Left renal cortex interstitium (tissue), 4 donors: ENCODE results near the gene ADCY5. TPM values are rescaled to one million over a fixed set of nuclear protein-coding genes. Genes with fewer than 3 reads are reported as not detected.

ENCODE experiments used
- DNase-seq, 4 donors: peaks; one replicate each; pipeline ENCODE4 v3.0.0-alpha.2; 2013; ENCODE audit warnings: low read depth in 4 of 4, low spot score in 2 of 4, missing footprints in 1 of 4
- polyA plus RNA-seq, 4 donors: library from polyadenylated mRNA; unstranded; fragments of 120-200 nt; gene quantifications; one replicate each; pipeline ENCODE4 v1.2.1, GENCODE V29; 2013; ENCODE audit not compliant: insufficient read length in 4 of 4

ADCY5 gene
- polyA plus RNA-seq, 4 donors = 10.4 to 14.7 (median 13.0) TPM

GRCh38 chr3:123390865-123391600 lies 57.9 kb downstream of the ADCY5 start:
- no peak for DNase-seq

- DNase-seq = no peak
Measured at GRCh38 chr3:123389628-123389918, 59.3 kb downstream of the ADCY5 start.

DNA sequence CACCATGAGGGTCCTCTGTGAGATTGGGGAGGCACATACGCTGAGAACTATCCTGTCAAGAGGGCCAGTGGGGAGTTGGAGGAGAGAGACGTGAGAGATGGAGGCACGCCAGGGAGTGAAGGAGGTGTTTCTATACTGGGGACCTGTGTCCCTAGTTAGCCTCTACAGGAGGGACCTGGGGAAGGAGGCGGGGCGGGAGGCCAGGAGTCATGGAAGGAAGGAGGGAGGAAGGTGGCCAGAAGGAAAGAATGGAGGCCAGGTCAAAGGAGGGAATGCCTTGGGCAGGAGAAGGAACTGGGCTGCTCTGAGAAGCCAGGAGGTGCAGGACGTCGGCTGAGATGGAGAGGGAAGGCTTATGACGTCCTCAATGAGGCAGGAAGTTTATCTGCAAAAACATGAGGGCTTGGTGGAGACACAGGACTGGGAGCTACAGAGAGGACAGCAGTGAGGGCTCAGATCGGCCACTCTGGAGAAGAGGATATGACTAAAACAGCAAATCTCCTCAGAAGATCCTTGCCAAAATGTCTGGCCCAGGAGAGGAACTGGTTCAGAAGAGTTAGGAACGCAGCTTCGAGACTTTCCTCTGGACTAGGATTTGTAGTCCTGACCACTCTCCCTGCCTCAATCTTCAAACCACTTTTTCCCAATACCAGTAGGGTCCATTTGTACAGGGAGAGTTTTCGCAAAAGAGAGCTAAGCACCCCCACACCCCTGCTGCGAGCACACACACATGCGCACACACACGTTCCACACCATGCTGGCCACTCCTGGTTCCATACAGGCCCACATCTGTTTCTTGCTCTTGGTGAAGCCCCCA lies 59.9 kb downstream of the ADCY5 start:
- DNase-seq = no peak

DNA sequence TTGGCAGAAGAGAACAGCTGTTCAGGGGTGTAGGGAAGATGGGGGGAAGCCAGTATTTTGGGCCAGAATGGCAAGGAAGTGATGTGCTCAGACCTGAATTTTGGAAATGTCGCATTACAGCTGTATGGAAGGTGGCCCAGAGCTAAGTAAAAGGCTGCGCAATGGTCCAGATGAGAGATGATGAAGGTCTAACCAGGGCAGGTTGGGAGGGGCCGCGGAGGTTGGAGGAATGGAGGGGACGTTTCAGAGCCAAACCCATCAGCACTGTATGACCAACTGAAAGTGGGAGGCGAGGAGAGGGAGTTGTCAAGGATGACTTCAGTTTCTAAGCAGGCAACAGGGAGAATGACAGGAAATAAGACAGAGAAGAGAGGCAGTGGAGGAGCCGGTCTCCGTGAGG lies 60.8 kb downstream of the ADCY5 start:
- no peak for DNase-seq

- no peak for DNase-seq
Measured at GRCh38 chr3:123387532-123387931, 61.4 kb downstream of the ADCY5 start.

GRCh38 chr3:123386477-123387040 lies 62.3 kb downstream of the ADCY5 start:
- peak in 2 of 4 donors; percentile 66 to 69 for DNase-seq

DNA sequence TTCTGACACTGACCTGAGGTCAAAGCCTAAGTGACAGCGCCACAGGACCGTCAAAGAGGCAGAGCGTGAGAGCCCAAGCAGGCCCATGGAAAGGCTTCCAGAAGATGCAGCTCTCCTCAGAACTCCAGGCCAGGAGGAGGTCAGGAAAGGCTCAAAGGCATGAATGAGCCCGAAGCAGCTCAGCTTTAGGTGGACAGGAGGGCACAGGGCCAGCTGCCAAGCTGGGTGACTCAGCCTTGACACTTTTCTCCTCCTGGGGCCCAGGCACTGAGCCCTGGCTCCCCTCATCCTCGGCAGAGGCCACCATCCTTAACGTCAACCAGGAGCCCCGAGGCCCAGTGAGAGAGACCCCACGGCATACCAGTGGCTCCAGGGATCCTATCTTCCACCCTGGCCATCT lies 62.9 kb downstream of the ADCY5 start:
- no peak for DNase-seq

DNA sequence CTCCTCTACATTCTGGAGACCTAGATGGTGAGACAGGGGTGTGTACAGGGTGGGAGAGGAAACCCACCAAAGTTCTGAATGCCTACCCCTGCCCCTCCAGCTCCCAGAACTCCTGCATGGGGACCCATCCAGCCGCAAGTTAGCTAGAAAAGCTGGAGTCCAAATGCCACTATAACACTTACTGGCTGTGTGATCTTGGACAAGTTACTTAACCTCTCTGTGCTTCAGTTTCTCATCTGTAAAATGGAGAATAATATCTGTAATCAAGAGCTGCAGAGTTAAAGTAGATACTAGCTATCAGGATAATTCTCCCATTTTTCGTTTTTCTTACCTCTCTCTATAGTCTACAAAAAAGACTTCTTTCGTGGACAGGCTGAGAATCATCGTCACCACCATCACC lies 63.4 kb downstream of the ADCY5 start:
- DNase-seq = no peak

DNA sequence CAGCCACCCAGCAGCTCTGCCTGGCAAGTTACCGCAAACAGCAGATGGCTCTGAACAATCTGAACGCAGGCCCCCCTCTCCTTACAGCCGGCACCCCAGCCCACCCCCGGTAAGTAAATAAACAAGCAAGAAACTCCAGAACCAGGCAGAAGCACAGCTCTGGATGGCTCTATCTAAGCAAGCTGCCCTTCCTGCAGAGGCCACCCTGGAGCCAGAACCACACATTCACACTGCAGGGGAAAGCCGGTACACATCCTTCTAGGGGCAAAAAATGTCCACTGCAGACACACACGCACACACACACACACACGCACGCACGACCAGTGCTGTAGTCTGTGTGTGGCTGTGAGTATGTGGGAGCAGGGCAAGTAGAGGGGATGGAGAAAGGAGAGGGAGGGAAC lies 63.9 kb downstream of the ADCY5 start:
- DNase-seq = no peak

- no peak for DNase-seq
Measured at GRCh38 chr3:123384256-123384655, 64.6 kb downstream of the ADCY5 start.

DNA sequence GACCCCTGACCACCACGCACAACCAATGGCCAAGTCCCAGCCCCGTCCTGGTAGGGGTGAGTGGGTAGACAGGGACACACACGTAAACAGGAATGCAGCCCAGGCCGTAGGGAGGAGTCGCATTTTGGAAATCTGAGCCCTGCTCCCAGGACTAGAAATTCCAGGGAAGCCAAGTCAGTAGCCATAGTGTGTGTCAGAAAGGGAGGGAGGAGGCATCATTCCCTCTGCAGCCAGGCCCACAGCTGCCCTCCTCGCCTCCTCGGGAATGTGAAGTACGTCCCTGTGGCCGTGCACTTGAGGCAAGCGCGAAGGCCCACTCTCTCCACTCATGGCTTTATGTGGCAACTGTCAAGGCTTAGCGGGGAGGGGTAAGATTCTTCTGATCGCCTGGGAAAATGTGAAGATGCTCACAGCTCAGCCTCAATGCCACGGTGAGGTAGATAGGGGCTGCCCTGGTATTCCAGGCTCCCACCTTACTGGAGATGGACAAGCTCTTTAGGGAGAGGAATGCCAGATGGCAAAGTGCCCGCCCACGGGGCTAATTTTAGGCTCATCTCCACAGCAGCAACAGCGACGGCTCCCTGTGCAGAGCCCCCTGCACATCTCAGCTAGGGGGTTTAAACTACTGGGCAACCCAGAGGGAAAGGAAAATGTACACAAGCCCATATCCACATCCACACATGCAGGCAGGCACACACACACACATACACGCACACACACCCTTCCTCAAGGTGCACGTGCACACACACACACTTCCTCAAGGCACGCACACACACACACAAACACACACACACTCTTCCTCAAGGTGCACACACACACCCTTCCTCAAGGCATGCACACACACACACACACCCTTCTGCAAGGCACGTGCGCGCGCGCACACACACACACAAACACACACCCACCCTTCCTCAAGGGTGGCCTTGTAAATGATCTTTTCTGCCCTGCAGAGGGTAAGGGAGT lies 65.5 kb downstream of the ADCY5 start:
- no peak for DNase-seq

DNA sequence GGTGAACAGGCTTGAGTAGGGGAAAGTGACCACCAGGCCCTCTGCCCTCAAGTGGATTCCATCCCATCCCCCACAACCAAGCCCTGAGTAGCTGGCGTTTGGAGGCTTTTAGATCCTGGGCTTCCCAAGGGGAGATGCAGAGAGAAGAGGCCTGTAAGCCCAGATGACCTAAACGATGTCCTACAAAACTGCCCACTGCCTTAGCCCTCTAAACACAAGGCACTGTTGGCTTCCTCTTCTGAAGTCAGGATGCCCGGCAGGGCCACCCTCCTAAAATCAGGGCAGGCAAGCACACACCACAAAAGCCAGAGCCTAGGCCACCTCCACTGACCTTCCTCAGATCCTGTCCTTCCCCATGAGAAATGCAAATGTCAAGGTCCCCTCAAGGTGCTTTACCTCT lies 68.6 kb downstream of the ADCY5 start:
- DNase-seq = no peak

DNA sequence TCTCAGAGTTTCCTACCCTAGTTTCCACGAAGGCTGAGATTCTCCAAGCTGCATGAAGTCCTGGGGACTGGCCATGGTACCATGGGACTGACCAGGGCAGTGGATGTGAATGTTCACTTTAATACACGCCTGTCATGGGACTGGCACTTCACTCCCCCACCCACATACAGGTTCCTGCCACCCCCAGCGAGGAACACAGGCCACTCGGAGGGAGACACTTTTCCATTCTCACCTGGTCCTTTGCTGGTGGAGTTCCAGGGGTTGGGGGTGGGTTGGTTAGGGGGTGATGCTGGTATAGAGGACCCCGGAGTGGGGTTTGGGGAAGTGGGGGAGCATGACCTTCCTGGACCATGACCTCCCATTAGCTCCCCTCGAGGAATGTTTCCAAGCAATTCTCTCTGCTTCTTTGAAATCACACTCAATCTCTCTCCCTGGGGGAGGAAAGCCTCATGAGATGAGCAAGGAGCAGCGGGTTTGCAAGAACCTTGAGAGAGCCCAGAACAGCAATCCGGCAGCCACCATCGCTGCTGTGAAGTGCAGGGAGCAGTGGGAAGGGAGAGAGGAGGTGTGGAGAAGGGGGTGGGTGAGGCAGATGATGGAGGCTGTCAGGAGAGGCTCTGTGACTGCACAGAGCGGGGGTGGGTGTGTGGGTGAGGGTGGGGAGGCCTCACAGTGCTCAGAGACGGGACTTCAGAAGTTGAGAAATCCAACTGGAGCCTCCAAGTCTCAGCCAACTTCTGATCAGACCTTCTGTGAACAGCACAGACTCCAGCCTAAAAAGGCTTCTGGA lies 69.7 kb downstream of the ADCY5 start:
- DNase-seq = no peak

GRCh38 chr3:123378409-123378915 lies 70.4 kb downstream of the ADCY5 start:
- DNase-seq = no peak

GRCh38 chr3:123377243-123377740 lies 71.6 kb downstream of the ADCY5 start:
- DNase-seq = no peak

- no peak for DNase-seq
Measured at GRCh38 chr3:123376451-123377242, 72.2 kb downstream of the ADCY5 start.

GRCh38 chr3:123375014-123375940 lies 73.6 kb downstream of the ADCY5 start:
- no peak for DNase-seq

DNA sequence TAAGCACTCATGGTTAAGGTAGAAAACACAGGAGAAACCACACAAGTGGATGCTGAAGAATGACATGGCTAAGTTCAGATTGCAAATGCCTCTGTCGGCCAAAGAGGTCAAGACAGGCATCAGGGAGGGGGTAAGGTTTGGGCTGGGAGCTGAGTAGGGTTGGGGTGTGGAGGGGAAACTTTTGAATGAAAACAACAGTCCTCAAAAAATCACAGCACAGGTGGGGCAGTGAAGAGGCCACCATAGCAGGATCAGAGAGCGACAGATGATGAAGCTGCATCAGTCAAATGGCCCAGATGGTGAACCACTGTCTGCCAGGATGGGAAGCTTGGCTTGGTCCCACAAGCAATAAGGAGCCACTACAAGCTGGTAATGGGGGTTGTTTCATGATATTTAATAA lies 74.9 kb downstream of the ADCY5 start:
- no peak for DNase-seq
